ENCODE results near the gene FHIT.
A peak's percentile ranks its signal among the peaks of the same experiment; 100 is the strongest.

Gene FHIT

DNA sequence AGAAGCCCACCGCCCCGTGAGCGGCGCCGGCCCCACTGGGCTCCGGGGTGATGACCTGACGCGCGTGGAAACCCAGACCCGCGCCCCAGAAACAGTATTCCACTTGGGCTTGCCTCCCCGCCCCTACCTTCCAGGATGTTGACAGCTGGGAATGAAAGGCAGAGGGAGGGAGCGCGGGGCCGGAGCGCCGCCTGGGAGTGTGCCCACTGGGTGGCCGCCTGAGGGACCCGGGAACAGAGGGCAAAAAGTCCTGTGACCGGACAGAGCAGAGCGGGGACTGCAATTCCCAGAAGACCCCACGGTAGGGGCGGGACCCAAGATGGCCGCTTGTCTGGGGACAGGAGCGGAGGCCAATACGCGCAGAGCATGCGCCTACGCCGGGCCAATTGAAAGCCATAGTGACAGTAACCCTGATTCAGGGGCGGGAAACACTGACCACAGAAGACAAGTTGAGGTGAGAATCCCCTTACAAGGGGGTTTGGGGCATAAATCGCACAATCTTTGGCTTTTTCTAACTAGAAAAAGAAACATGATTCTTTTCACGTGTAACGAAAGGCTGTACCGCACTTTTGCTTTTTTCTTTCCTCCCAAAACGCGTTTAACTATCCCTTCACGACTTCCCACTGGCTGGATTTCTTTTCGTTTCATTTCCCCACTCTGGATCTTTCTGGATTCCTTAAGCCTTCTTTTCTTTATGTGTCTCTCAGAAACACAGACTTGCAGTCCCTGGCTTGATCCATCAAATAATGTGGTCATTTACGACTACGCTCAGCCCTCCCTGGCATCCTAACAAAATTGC lies at the start of gene FHIT:
Gene FHIT, minus strand, starts transcription at position 279 of the 799 bp plus-strand sequence.
- DNase-seq (ENCODE audit: low read depth, low spot score), result peak; percentile 97

- no peak for DNase-seq (ENCODE audit: low read depth, low spot score)
Measured at GRCh38 chr3:61300786-61301185, 49.5 kb upstream of the FHIT start.

GRCh38 chr3:61300006-61300380 lies 48.7 kb upstream of the FHIT start:
- DNase-seq (ENCODE audit: low read depth, low spot score), result no peak

DNA sequence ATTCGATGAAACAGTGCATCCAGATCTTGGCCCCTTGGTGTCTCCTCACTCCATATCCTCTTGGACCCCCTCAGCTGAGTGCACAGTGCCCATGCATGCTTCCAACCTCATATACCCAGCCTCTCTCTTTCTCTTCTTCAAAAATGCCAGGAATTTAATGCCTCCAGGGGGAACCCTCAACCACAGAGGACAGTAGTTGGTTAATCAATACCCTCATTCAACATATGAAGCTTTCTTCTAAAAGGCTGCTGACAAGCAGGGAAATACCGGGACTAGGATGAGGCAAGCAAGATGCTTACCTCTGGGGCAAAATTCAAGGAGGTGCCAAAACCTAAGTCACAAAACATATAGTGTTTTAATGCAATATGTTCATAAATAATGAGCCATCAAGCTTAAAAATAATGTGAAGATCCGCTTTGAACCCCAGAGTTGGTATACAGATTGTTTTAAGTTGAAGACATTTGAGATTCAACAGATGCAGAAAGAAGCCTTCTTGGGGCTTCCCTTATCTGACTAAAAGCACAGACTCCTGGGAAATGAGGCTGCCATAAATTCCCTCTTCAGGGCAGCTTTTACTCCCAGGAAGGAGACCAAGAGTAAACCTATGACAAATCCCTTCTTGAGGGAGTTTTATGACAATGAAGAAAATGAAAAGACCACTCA lies 48.2 kb upstream of the FHIT start:
- no peak for DNase-seq (ENCODE audit: low read depth, low spot score)

DNA sequence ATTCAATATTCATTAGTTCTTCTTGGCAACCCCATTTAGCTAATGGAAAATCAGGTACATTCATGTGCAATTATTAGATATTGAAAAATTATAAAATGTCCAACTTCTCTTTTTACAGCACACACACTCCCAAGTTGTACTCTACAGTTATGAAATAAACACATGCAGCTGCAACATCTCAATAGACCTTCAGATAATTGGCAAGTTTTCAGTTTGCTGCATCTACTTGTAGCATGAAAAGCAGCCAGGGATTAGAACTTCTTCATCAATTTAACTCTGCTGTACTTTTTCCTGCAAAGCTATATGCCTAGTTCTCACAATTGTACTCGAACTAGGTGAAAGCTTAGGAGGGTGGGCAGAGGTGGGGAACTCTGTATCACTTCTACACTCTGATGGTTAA lies 46.6 kb upstream of the FHIT start:
- DNase-seq (ENCODE audit: low read depth, low spot score), result no peak

- no peak for DNase-seq (ENCODE audit: low read depth, low spot score)
Measured at GRCh38 chr3:61288446-61288845, 37.2 kb upstream of the FHIT start.

DNA sequence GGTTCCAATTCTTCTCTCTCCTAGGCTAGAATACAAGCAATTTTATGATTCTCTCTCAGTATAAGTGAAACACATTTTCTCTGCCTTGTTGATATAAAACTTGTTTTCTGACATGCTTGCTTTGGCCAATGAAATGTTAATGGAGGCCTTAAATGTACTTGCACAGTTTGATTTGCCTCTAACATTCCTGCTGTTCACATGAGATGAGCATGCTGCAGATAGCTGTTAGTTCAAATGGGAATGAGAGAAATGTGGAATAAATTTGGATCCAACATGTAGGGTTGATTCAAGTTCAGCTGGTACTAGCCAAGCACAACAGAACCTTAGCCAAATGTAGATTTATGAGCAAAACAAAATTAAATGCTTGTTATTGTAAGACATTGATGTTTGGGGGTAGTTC lies 32.6 kb upstream of the FHIT start:
- peak; percentile 3 for DNase-seq (ENCODE audit: low read depth, low spot score)

DNA sequence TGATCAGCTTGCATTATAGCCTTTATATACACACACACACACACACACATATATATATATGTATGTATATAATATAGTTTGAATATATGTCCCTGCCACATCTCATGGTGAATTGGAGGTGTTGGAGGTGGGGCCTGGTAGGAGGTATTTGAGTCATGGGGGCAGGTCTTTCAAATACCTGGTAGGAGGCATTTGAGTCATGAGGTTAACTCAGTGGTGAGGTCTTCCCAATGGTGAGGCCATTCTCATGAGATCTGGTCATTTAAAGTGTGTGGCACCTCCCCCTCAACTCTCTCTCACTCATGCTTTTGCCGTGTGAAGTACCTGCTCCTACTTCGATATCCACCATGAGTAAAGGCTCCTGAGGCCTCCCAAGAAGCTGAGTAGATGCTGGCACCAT lies 27.5 kb upstream of the FHIT start:
- no peak for DNase-seq (ENCODE audit: low read depth, low spot score)

DNA sequence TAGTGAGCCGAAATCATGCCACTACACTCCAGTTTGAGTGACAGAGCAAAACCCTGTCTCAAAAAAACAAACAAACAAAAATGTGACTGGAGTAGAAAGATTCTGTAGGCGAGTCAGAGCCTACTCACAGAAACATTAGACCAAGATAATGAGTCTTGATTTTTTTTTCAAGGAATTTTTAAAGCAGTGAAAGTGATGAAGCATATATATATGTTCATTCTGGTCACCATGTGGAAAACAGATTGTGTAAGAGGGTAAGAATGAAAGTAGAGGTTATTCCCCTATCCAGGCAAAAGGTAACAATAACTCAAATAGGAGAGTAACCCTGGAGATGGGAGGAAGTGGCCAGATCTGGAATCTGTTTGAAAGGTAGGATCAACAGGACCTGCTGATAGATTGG lies 26.2 kb upstream of the FHIT start:
- DNase-seq (ENCODE audit: low read depth, low spot score), result no peak

GRCh38 chr3:61269435-61269834 lies 18.2 kb upstream of the FHIT start:
- no peak for DNase-seq (ENCODE audit: low read depth, low spot score)

DNA sequence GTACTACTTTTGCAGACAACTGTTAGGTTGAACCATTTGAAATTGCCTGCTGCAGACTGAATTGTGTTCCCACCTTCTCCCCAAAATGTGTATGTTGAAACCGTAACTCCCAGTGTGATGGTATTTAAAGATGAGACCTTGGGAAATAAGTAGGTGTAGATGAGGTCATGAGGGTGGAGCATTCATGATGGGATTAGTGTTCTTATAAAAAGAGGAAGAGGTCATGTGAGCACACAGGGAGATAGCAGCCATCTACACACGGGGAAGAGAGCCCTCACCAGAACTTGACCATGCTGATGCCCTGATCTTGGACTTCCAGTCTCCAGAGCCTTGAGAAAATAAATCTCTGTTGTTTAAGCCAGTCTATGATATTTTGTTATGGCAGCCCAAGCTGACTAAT lies 17.4 kb upstream of the FHIT start:
- no peak for DNase-seq (ENCODE audit: low read depth, low spot score)

- no peak for DNase-seq (ENCODE audit: low read depth, low spot score)
Measured at GRCh38 chr3:61264281-61264680, 13.0 kb upstream of the FHIT start.

GRCh38 chr3:61257148-61257547 lies 5.9 kb upstream of the FHIT start:
- no peak for DNase-seq (ENCODE audit: low read depth, low spot score)

GRCh38 chr3:61253756-61254155 lies 2.5 kb upstream of the FHIT start:
- no peak for DNase-seq (ENCODE audit: low read depth, low spot score)

DNA sequence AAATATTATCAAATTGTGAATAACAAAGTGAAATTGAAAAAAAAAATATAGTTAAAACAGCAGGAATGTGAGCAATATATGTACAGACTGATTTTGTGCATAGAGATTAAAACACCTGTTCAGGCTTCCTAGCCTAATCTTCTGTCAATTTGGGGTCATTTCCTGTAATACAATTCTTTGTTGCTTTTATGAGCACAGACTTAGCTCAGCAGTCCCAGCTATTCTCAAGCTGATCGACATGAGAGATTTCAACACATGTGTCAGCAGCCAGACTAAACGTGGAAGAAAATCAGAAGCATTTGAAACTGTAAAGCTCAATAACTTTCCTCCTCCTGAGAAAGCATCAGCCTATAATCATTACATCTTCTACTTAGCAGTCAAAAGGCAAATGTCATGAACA lies 1.6 kb upstream of the FHIT start:
- no peak for DNase-seq (ENCODE audit: low read depth, low spot score)

DNA sequence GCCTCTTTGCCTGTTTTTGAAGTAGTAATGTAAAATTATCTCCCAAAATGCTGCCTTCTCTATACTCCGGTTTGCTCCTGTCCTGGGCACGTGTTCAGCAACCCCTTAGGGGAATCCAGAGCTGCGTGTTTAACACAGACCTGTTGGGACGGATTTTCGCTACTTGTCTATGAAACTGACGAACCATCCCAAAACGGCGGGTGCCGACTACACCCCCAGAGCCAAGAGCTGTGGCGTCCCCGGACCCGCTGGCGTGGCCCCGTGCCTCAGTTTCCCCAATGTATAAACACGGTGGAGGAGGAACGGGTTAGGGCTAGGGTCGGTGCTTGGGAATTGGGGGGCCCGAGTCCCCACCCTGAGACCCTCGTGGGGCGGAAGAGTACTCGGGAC lies 473 bp downstream of the FHIT start:
- DNase-seq (ENCODE audit: low read depth, low spot score), result peak; percentile 19

DNA sequence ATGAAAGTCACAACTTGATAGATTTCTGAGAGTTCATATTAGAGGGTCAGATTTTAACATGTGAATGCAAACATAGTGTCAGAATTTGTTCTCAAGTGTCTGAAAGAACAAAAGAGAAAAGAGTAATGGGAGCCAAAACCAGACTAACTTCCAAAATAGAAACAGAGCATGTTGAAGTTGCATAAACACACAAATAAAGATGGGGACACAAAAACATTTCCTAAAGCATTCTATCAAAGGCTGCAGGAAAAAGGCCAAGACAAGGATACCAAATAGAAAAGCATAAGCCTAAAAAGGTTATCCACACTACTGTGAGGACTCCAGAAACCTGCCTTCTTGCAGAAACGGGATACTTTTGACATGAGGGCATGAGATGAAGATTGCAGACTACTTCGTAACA lies 2.8 kb downstream of the FHIT start:
- DNase-seq (ENCODE audit: low read depth, low spot score), result no peak

- no peak for DNase-seq (ENCODE audit: low read depth, low spot score)
Measured at GRCh38 chr3:61247191-61247590, 4.1 kb downstream of the FHIT start.

DNA sequence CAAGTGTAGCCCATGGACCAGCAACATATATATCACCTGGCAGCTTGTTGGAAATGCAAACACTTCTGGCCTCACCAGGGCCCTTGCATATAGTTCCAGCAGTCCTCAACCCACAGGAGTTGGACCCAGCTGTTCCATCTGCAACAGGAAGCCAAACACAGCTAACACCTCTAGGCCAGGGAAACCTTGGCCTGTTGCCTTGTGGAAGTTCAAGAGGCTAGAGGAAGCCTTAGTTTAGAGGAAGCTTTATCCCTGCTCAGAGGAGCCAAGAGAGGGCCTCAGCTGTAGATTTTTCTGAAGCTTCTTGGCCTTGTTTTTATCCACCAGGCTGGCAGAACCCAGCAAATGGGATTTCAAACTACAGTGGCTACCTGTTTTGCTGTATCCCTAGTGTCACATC lies 11.4 kb downstream of the FHIT start:
- no peak for DNase-seq (ENCODE audit: low read depth, low spot score)

GRCh38 chr3:61237858-61238257 lies 13.4 kb downstream of the FHIT start:
- DNase-seq (ENCODE audit: low read depth, low spot score), result no peak

DNA sequence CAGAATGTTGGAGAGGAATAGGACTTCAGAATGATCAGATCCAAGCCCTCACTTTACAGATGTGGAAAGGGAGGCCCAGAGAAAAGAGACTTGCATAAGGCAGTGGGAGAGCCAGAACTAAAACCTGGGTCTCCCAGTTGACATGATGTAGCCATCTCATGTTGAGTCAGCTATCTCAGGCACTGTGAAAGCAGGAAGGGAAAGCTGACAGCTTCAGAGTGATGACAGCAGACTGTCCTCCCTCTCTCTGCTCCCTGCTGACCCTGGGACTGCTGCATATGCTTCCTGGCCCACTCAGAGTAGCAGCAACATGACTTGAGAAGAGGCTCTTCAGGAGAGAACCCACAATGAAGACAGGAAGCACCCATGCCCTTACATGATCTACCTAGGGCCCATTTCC lies 14.7 kb downstream of the FHIT start:
- DNase-seq (ENCODE audit: low read depth, low spot score), result no peak

DNA sequence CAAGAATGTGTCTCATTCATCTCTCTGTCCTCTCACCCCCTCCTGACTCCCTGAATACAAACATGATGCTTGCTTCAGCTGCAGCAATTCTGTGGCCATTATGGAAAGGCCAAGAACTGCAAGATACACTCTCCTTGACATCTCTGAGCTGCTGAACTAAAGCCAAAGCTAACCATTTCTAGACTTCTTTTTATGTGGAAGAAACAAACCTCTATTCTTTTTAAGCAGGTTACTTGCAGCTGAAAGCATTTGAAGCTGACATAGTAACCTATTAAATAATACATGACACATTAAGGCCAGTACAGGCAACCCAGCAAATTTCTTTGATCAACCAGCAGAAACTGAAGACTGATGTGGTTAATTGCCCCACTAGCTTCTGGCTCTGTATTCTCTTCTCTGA lies 17.5 kb downstream of the FHIT start:
- DNase-seq (ENCODE audit: low read depth, low spot score), result peak; percentile 47

DNA sequence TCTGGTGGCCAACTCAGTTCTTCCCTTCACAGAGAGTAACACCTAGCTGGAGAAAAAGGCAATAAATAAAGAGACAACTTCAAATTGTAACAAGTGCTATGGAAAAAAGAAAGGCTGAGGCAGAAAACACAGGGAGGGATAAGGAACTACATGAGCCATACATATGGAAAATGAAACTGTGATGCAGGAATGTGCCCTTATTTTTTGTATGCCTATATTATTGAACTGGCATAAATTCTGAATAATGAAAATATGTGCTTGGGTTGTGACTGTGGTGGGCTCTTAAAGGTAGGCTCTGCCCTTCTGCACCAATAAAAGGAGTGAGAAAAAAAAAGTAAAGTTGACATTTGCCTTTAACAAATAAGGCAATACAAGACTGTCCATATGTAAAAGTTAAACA lies 19.6 kb downstream of the FHIT start:
- no peak for DNase-seq (ENCODE audit: low read depth, low spot score)

DNA sequence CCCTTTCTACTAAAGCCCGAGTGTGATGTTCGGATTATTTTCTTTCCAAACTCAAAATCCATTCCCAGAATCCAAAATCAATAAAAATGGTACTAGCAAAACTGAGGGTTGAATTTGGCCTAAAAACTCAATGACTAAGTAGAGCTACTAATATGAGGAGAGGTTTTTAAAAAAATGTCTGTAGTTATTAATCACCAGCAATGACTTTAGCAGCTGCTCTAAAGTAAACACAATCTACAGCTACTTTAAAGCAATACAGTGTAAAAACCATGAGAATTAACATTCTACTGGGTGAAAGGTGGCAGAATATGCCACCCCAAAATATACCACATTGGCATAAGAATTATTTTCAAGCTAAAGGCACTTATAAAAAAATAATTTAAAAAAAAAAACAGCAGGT lies 23.5 kb downstream of the FHIT start:
- DNase-seq (ENCODE audit: low read depth, low spot score), result no peak

Data from astrocyte of the hippocampus (primary cell).